ENCODE data around the gene EPB41L2. TPM values are rescaled to one million over a fixed set of nuclear protein-coding genes. Genes with fewer than 3 reads are reported as not detected.
A peak's percentile ranks its signal among the peaks of the same experiment; 100 is the strongest.

EPB41L2 gene
- total and polyA plus RNA-seq, 8 donors, result 13.0 to 63.0 (median 17.4) TPM

DNA sequence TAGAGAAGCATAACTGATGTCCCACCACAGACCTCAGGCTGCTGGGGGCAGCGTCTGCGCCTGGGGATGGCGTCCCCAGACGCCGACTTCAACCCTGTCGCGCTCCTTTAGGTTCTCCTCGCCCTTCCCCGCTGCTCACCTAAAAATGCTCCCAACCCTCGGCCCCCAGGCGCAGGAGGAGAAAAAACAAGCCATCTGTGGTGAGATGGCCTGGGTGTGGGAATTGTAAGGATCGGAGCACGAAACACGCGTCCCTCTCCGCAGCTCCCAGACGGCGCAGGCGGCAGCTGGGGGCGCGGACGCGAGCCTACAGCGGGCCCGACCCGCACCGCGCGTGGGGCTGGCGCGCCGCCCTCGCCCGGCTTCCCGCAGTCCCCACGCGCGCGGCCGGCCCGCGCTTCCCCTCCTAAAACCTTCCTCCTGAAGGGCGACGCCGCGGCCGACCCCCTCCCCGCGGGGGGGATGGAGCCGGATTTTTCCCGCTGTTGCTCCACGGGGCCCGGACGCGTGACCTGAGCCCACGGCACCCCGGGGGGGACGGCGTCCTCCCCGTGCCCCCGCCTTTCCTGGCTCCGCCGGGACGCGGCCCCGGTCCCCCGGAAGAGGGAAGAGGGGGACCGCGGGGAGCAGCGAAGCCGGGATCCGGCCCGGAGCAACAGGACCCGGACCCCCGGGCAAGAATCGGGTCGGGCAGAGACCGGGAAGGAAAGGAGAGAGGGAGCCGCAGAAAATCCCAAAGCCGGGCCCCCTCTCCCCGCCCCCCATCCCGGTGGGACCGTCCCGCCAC is 611 bp downstream of the EPB41L2 start:
- Histone ChIP-seq H3K9me3 (no peaks in the 10 kb centered on the region), H3K36me3 (no peaks in the 10 kb centered on the region), H3K4me1 (no peaks in the 10 kb centered on the region), H3K27me3 (no peaks in the 10 kb centered on the region), H3K27ac (peak overlapping the region in 3 of 4 donors; percentile 63 to 92 (median 87)), H3K4me3 (peak overlapping the region; percentile 80 to 99 (median 90))
- TF ChIP-seq CTCF (IDR thresholded peaks at IDR 0.05), result no peak
- DNase-seq (peak in 5 of 6 donors; percentile 14 to 73 (median 21)), FAIRE-seq (no peak), ATAC-seq (peak; percentile 14 to 52 (median 30))
- intact Hi-C loops (cut with DNase I), result no loop called here
- 0 to 1% methylated on average over 45 to 84 of the region's 84 CpGs for WGBS, 2 donors

DNA sequence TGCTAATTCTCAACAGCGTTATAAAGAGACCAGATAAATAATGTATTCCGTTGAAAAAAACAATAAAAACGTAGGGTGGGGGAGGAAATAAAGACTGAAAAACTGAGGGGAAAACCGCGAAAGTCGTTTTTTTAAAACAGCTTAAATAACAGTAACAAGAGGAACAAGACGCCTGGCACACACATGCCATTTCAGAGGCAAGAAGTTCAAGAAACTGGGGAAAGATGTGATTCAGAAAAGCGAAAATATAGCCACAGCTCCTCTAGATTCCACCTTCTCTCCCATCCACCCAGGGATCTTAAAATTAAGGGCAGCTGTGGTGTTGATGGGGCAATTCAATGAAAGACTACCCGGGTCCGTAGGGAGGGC is 1.3 kb downstream of the EPB41L2 start:
- intact Hi-C loops (cut with DNase I), result no loop called here
- Histone ChIP-seq H3K36me3 (no peaks in the 10 kb centered on the region), H3K27me3 (no peaks in the 10 kb centered on the region), H3K4me1 (no peaks in the 10 kb centered on the region), H3K9me3 (no peaks in the 10 kb centered on the region), H3K4me3 (peak overlapping the region in 3 of 4 donors; percentile 80 to 99 (median 93)), H3K27ac (no peak overlapping the region)
- ATAC-seq (no peak), FAIRE-seq (no peak), DNase-seq (no peak)
- WGBS, 2 donors, result 35 to 38% methylated on average over 10 of the region's 10 CpGs
- TF ChIP-seq CTCF (IDR thresholded peaks at IDR 0.05), result no peak

- intact Hi-C loops (cut with DNase I), result no loop called here
- no peak for FAIRE-seq
Observed at GRCh38 chr6:131061041-131061750, 1.8 kb downstream of the EPB41L2 start.

GRCh38 chr6:131060311-131060710 is 2.7 kb downstream of the EPB41L2 start:
- FAIRE-seq (no peak), DNase-seq (no peak), ATAC-seq (no peak)
- Histone ChIP-seq H3K36me3 (no peaks in the 10 kb centered on the region), H3K4me3 (no peak overlapping the region), H3K27ac (no peak overlapping the region), H3K27me3 (no peaks in the 10 kb centered on the region), H3K4me1 (no peaks in the 10 kb centered on the region), H3K9me3 (no peaks in the 10 kb centered on the region)
- TF ChIP-seq CTCF (IDR thresholded peaks at IDR 0.05), result no peak
- 65 to 71% methylated on average over 3 of the region's 3 CpGs for WGBS, 2 donors
- intact Hi-C loops (cut with DNase I), result no loop called here

More at GRCh38 chr6:131061041-131061750, 1.8 kb downstream of the EPB41L2 start:
- no peak overlapping the region for H3K27ac ChIP-seq
- ATAC-seq (no peak), DNase-seq (no peak)
- WGBS, 2 donors, result 49 to 52% methylated on average over 9 of the region's 9 CpGs
- peak overlapping the region in 2 of 4 donors; percentile 80 to 93 for H3K4me3 ChIP-seq
- H3K27me3 ChIP-seq, result no peaks in the 10 kb centered on the region
- no peaks in the 10 kb centered on the region for H3K4me1 ChIP-seq
- no peak for TF ChIP-seq CTCF (IDR thresholded peaks at IDR 0.05)
- no peaks in the 10 kb centered on the region for H3K9me3 ChIP-seq
- no peaks in the 10 kb centered on the region for H3K36me3 ChIP-seq

All from pancreas (tissue), 10 donors.